Stomach smooth muscle (tissue), 2 donors: ENCODE measurements around the gene UVSSA.
"Not testable (repeated sequence)": the region's sequence is repeated elsewhere in the genome, so short reads cannot be mapped to it uniquely, and the experiment has no call there.

ENCODE experiments used
- H3K27ac ChIP-seq: one replicate; pipeline ENCODE4 v1.7.0; 2013; ENCODE audit warnings: mild to moderate bottlenecking, low read length, inconsistent platforms
- H3K27me3 ChIP-seq, 2 donors: one replicate each; pipeline ENCODE4 v1.7.0; 2013; ENCODE audit warnings: low read length in 2 of 2; ENCODE audit not compliant: insufficient read depth in 2 of 2, control insufficient read depth in 1 of 2
- H3K36me3 ChIP-seq, 2 donors: one replicate each; pipeline ENCODE4 v1.7.0; 2013; ENCODE audit warnings: low read length in 2 of 2; ENCODE audit not compliant: control insufficient read depth in 2 of 2, insufficient read depth in 2 of 2
- H3K4me1 ChIP-seq: one replicate; pipeline ENCODE4 v1.7.0; 2013; ENCODE audit warnings: low read length; ENCODE audit not compliant: control insufficient read depth, insufficient read depth
- H3K4me3 ChIP-seq, 2 donors: one replicate each; pipeline ENCODE4 v1.7.0; 2013; ENCODE audit warnings: low read length in 2 of 2
- H3K9ac ChIP-seq, 2 donors: one replicate each; pipeline ENCODE4 v1.7.0; 2013; ENCODE audit warnings: low read length in 2 of 2, mild to moderate bottlenecking in 1 of 2
- H3K9me3 ChIP-seq, 2 donors: one replicate each; pipeline ENCODE4 v1.7.0; 2013; ENCODE audit warnings: low read length in 2 of 2; ENCODE audit not compliant: control insufficient read depth in 2 of 2
- donor health status: healthy.
- donor health status: Pancreatic carcinoma.

The UVSSA gene

GRCh38 chr4:1415681-1415981 is 68.6 kb downstream of the UVSSA start:
- Histone ChIP-seq H3K27ac (no peak overlapping the region), H3K4me1 (no peaks in the 10 kb centered on the region), H3K4me3 (no peak overlapping the region), H3K27me3 (peaks cover 51 to 52% of the 10 kb centered on the region in 2 donors), H3K36me3 (no peaks in the 10 kb centered on the region), H3K9me3 (peaks cover 0 to 3% of the 10 kb centered on the region in 2 donors), H3K9ac (no peak overlapping the region)

DNA sequence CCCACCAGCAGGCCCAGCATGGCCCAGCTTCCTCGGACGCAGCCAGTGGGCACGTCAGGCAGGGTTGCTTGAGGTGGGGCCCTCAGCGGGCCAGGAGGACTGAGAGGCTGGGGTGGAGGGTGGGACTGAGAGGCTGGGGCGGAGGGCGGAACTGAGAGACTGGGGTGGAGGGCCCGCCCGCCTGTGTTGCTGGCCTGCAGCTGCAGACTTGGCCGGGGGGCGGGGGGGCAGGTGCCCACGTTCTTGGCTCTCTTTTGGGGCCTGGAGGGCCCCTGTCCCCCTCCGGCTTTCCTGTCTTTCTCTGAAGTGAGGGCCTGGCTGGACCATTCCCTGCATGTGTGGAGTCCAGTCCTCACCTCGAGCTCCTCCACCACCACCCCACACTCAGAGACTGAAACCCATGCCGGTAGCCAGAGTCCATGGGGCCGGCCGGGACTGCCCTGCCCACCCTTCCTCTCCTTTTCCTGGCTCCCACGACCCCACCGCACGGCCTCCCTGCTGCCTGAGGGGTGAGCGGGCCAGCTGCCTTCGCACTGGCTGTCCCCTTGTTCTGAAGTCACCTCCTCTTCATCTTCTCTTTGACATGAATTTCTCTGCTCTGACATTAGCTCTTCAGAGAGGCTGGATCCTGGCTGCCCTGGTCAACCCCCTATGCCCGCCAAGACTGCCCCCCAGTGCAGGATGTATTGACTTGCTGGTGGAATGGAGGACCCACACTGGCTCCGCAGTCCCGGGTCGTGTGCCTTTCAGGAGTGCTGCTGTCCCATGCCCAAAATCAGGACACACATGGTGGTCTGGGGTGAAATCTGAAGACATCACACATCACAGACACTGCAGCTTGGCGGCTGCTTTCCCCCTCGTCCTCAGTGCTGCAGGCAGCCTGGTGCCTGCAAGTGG is 69.3 kb downstream of the UVSSA start:
- Histone ChIP-seq H3K27me3 (peaks cover 46 to 48% of the 10 kb centered on the region in 2 donors), H3K9ac (no peak overlapping the region), H3K36me3 (no peaks in the 10 kb centered on the region), H3K4me3 (no peak overlapping the region), H3K4me1 (no peaks in the 10 kb centered on the region), H3K27ac (no peak overlapping the region), H3K9me3 (peaks cover 0 to 3% of the 10 kb centered on the region in 2 donors)

DNA sequence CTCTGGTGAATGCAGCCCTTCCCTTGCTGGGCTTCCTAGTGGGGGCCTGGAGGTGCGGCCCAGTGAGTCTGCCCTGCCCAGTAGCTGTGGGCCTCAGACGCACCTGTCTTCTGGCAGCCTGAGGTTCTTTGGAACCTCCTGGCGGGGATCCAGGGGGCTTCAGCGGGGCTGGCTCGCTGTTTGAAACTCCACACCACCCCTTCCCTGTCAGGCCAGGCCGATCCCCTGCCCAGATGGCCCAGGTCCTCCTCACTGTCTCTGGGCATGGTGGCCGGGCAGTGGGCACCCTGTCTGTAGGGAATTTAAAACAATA is 69.9 kb downstream of the UVSSA start:
- Histone ChIP-seq H3K9me3 (peaks cover 0 to 3% of the 10 kb centered on the region in 2 donors), H3K27me3 (peaks cover 40 to 42% of the 10 kb centered on the region in 2 donors), H3K4me3 (no peak overlapping the region), H3K36me3 (no peaks in the 10 kb centered on the region), H3K9ac (no peak overlapping the region), H3K4me1 (no peaks in the 10 kb centered on the region), H3K27ac (no peak overlapping the region)

DNA sequence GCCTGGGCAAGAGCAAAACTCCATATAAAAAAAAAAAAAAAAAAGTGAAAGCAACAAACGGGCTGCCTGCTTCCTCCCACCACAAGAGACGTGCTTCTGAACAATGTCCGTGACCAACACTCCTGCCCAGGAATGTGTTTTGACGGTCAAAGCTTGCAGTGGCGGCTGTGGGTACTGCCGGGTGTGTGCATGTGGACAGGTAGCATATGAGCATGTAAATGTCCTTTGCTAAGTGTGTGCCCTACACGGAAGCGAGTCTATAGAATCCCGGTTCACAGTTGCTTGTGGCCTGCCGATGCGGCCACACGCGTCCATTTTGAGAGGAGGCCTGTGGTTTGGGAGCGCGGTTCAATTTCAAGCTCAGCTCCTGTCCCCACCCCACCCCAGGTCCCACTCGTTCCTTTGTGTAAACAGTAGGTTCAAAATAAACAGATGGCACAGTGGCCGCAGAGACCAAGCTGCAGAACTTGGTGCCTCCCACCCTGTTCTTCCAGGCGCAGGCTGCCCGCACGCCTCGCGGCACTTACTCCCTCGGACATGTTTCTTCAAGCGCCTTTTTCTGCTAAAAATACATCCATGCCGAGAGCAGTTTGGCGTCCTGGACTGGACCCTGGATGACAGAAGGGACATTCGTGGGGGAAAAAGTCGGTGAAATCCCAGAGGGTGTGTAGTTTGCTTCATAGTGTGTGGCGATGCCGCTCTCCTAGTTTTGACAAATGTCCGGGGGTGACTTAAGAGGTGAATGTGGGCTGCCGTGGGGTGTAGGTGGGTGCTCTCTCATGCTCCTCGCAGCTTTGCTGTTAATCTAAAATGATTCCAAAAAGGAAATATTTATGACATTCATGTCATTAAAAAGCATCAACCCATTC is 70.7 kb downstream of the UVSSA start:
- no peaks in the 10 kb centered on the region for H3K4me1 ChIP-seq
- H3K4me3 ChIP-seq: no peak overlapping the region
- no peaks in the 10 kb centered on the region for H3K36me3 ChIP-seq
- H3K27me3 ChIP-seq: peaks cover 31 to 35% of the 10 kb centered on the region in 2 donors
- no peak overlapping the region for H3K27ac ChIP-seq
- peaks cover 0 to 2% of the 10 kb centered on the region in 2 donors for H3K9me3 ChIP-seq
- H3K9ac ChIP-seq: no peak overlapping the region

DNA sequence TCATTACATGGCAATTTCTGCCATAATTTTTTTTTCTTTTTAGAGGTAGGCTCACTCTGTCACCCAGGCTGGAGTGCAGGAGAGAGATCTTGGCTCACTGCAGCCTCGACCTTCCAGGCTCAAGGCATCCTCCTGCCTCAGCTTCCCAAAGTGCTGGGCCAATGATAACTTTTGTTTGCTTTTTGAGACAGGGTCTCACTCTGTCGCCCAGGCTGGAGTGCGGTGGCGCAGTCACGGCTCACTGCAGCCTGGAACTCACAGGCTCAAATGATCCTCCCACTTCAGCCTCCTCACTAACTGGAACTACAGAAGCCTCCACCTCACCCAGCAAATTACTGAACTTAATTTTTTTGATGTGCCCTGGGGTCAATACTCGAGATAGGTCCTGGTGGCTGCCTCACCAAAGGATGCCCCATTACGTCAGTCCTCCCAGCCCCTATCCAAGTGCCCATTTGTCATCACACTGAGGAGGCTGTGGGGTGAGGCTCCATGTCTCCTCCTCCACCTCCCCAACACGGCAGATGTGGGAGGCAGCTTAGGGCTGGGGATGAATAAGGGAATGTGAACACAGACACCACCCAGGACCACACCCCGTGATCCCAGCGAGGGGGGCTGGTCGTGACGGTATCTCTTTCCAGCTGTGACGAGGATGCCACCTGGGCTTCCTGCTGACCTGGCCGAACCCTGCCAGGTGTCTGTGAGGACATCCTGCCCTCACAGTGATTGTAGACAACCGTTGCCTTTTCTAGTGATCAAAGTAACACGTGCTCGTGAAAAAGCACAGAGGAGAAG is 71.7 kb downstream of the UVSSA start:
- H3K27me3 ChIP-seq: peaks cover 22 to 25% of the 10 kb centered on the region in 2 donors

GRCh38 chr4:1419708-1420107 is 72.7 kb downstream of the UVSSA start:
- no peak overlapping the region for H3K9ac ChIP-seq
- H3K4me3 ChIP-seq: no peak overlapping the region
- H3K4me1 ChIP-seq: no peaks in the 10 kb centered on the region
- H3K9me3 ChIP-seq: no peaks in the 10 kb centered on the region
- H3K27me3 ChIP-seq: peaks cover 18 to 23% of the 10 kb centered on the region in 2 donors
- no peaks in the 10 kb centered on the region for H3K36me3 ChIP-seq
- no peak overlapping the region for H3K27ac ChIP-seq

More for the DNA sequence above, 71.7 kb downstream of the UVSSA start:
- Histone ChIP-seq H3K36me3 (no peaks in the 10 kb centered on the region), H3K9me3 (no peaks in the 10 kb centered on the region), H3K9ac (no peak overlapping the region), H3K4me3 (no peak overlapping the region), H3K27ac (no peak overlapping the region), H3K4me1 (no peaks in the 10 kb centered on the region)

DNA sequence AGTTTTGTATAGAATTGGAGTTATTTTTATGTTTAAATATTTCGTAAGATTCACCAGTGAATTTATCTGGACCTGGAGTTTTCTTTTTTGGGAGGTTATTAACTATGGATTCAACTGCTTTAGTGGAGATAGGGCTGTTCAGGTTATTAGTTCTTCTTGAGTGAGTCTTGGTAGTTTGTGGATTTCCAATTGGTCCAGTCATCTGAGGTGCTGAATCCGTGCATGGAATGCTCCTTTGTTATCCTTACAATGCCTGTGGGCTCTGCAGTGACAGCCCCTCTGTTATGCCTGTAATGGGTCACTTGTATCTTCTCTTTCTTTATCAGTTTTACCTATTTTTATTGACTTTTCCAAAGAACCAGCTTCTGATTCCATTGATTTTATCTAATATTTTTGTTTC is 74.6 kb downstream of the UVSSA start:
- Histone ChIP-seq H3K9ac (no peak overlapping the region), H3K27me3 (peaks cover 9 to 14% of the 10 kb centered on the region in 2 donors), H3K4me3 (no peak overlapping the region), H3K9me3 (peaks cover 0 to 2% of the 10 kb centered on the region in 2 donors), H3K36me3 (no peaks in the 10 kb centered on the region), H3K4me1 (no peaks in the 10 kb centered on the region), H3K27ac (no peak overlapping the region)

DNA sequence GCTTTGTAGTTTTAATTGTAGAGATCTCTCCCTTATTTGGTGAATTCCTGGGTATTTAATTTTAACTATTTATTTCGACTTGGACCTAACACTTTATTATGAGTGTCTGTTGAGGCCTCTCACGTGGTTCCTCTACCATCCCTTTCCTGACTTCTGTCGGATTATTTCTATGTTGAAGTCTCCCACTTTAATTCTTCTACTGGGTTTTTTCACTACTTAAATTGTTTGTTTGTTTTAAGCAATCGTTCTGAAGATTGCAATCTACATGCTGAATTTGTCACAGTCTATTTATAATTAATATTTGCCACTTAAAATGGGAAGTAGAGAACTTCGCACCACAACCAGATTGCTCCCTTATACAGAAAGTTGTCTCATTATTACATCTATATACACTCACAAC is 80.0 kb downstream of the UVSSA start:
- Histone ChIP-seq H3K4me1 (no peaks in the 10 kb centered on the region), H3K36me3 (no peaks in the 10 kb centered on the region), H3K9me3 (peaks cover 0 to 2% of the 10 kb centered on the region in 2 donors), H3K27ac (no peak overlapping the region), H3K4me3 (no peak overlapping the region), H3K27me3 (peaks cover 0 to 7% of the 10 kb centered on the region in 2 donors), H3K9ac (no peak overlapping the region)

- H3K4me1 ChIP-seq, H3K9me3 ChIP-seq, H3K27ac ChIP-seq, H3K36me3 ChIP-seq, H3K9ac ChIP-seq, H3K4me3 ChIP-seq: not testable (repeated sequence)
- peaks cover 0 to 20% of the 10 kb centered on the region in 2 donors for H3K27me3 ChIP-seq
These were observed 96.7 kb downstream of the UVSSA start for GRCh38 chr4:1443688-1444172.
